ENCODE measurements around the gene RNF112.
A peak's percentile ranks its signal among the peaks of the same experiment; 100 is the strongest.

Gene RNF112

DNA sequence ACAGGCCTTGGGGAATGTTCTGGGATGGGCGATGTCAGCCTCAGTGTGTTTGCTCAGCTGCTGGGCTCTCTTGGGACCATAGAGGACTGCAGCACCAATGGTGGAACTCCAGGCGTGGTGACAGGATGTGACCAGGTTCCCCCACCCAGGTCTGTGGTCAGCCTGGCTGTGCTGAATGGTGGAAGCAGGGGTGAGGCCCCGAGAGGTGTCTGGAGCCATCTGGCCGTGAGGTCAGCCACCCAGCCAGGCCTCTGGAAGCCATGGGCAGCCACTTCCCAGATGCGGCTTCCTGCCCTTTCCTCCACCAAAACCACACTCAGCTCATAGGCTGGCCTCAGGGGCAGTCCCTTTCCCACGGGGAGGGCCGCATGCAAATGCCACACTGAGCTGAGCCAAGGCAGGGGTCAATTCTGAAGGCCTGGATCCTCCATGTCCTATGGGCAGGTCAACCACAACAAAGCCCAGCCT is 40.5 kb upstream of the RNF112 start:
- H3K4me1 Mint-ChIP-seq: peaks cover 42% of the 10 kb centered on the region

DNA sequence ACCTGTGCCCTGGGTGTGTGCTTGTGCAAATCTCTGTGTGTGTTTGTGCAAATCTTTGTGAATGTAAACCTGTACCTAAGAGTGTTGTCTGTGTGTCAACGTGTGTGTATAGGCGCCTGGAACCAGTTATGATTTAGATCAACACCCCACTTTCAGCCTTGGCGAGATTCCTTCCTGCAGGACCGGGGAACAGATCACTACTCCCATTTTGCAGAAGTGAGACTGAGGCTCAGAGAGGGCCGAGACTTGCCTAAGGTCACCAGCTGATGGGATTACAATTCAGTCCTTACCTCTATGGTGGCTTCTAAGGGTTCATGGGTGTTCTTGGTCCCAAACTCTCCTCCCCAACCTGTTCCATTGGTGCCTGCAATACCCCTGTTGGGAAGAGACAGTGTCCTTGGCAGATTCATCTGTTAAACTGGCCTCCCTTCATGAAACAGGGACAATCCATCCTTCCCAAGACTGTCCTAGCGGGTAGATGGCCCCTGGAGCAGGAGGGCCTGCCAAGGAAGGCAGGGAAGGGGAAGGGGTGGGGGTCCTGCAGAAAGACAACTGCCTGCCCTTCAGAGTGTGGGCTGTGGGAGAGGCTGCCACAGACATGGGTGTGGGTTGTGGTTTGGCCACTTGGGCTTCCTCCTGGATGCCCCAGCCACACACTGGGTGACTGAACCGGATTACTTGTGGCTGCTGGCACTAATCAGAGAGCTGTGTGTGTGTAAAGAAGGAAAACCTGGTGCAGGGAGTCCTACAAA is 39.6 kb upstream of the RNF112 start:
- H3K4me1 Mint-ChIP-seq: peaks cover 49% of the 10 kb centered on the region
- H3K27ac Mint-ChIP-seq: peak overlapping the region; percentile 37
- ATAC-seq (no peak), DNase-seq (ENCODE audit: low spot score in 2 of 2) (no peak)
- peak overlapping the region; percentile 59 for H3K4me3 Mint-ChIP-seq
- H3K9me3 Mint-ChIP-seq: no peaks in the 10 kb centered on the region
- H3K36me3 Mint-ChIP-seq: no peaks in the 10 kb centered on the region

More for the DNA sequence above, 40.5 kb upstream of the RNF112 start:
- peak; percentile 70 for ATAC-seq
- Mint-ChIP-seq H3K4me3 (peak overlapping the region; percentile 59), H3K36me3 (no peaks in the 10 kb centered on the region), H3K9me3 (no peaks in the 10 kb centered on the region), H3K27ac (peak overlapping the region; percentile 84)
- no peak for DNase-seq (ENCODE audit: low spot score in 2 of 2)

DNA sequence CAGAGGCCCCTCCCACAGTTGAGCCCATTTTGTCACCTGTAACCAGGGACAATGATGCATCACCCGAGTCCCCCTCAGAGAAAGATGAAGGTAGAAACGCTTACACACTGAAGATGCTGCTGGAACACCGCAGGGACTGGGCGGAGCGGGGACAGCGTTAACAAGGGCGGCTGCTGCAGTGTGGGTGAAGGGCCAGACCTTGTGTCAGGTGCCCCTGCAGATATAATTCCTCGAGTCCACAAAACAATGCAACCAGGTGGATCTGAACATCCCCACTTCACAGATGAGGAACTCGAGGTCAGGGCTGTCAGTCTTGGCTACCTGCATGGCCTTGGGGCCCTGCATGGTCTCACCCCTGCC is 39.0 kb upstream of the RNF112 start:
- Mint-ChIP-seq H3K36me3 (no peaks in the 10 kb centered on the region), H3K4me1 (peaks cover 54% of the 10 kb centered on the region), H3K27ac (peak overlapping the region; percentile 37), H3K4me3 (no peak overlapping the region), H3K9me3 (no peaks in the 10 kb centered on the region)
- DNase-seq (ENCODE audit: low spot score in 2 of 2): no peak
- ATAC-seq: no peak

DNA sequence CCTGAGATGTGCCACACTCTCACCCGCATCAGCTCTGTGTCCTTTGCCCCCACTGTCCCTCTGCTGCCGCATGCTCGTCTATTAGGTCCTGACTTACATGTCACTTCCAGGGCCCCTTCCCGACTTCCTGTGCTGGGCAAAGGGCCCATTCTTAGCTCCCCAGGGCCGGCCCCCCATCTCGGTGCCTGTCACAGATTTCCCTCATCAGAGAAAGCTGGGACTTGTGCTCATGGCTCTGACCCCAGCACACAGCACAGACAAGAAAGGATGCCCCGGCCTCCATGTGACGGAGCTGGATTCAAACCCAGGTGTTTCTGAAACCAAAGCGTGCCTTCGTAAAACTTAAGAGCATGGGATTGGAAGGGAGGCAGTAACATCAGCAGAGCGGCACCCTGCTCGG is 38.6 kb upstream of the RNF112 start:
- H3K4me1 Mint-ChIP-seq: peaks cover 57% of the 10 kb centered on the region
- H3K27ac Mint-ChIP-seq: no peak overlapping the region
- H3K36me3 Mint-ChIP-seq: peaks cover 2% of the 10 kb centered on the region
- H3K9me3 Mint-ChIP-seq: no peaks in the 10 kb centered on the region
- DNase-seq (ENCODE audit: low spot score in 2 of 2) (no peak), ATAC-seq (no peak)
- H3K4me3 Mint-ChIP-seq: no peak overlapping the region

DNA sequence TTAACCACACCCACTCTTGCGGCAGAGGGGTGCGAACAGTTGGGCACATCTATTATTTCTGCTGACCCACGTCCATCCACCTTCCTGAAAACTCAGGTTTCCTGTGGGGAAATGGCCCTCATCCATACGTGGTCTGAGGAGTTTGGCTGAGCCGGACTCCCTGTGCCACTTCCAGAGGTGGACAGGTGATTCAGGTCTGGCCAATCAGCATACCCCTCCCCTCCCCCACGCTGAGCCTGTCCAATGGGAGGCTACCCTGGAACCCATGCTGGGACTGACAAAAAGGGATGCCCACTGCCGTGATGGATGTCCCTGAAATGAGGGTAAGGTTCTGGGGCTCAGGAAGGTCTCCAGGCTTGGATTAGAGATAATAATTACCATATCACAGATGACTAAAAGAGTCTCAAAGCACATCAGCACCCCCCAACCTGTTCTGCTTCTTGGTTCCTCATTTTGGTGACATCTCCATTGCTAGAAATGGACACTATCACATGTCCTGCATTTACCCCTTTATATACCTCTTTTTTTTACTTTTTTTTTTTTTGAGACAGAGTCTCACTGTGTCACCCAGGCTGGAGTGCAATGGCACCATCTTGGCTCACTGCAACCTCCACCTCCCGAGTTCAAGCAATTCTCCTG is 38.0 kb upstream of the RNF112 start:
- no peak overlapping the region for H3K27ac Mint-ChIP-seq
- ATAC-seq (no peak), DNase-seq (ENCODE audit: low spot score in 2 of 2) (no peak)
- H3K9me3 Mint-ChIP-seq: no peaks in the 10 kb centered on the region
- H3K4me1 Mint-ChIP-seq: peaks cover 57% of the 10 kb centered on the region
- H3K36me3 Mint-ChIP-seq: peaks cover 7% of the 10 kb centered on the region
- no peak overlapping the region for H3K4me3 Mint-ChIP-seq

DNA sequence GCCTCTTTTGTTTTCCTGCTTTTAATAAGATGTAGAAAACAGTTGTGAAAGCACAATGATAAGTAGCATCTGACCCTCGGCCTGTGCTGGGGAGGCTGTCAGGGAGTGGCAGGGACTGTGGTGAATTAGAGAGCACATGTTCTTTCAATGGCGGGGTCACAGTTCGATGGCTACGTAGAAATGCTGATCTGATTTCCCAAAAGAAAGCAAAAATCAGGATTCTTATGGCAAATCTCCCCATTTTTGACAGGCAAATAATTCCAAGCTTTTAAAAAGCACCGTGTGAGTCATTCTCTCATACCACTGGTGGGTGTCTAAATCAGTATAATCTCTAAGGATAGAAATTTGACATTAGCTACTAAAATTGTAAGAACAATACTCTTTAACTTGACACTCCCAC is 36.9 kb upstream of the RNF112 start:
- ATAC-seq (no peak), DNase-seq (ENCODE audit: low spot score in 2 of 2) (no peak)
- Mint-ChIP-seq H3K36me3 (peaks cover 15% of the 10 kb centered on the region), H3K4me1 (peaks cover 51% of the 10 kb centered on the region), H3K4me3 (no peak overlapping the region), H3K27ac (no peak overlapping the region), H3K9me3 (no peaks in the 10 kb centered on the region)

DNA sequence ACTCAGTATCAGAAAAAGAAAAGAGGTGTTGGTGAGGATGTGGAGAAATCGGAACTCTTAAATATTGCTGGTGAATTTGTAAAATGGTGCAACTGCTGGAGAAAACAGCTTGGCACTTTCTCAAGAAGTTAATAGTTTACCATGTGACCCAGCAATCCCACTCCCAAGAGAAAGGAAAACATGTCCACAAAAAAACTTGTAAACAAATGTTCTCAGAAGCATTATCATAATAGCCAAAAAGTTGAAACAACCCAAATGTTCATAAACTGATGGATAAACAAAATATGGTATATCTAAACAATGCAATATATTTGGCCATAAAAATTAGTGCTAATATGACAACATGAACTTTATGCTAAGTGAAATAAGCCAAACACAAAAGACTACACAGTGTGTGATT is 35.3 kb upstream of the RNF112 start:
- ATAC-seq: no peak
- Mint-ChIP-seq H3K4me3 (peak overlapping the region; percentile 20), H3K9me3 (no peaks in the 10 kb centered on the region), H3K27ac (no peak overlapping the region), H3K4me1 (peaks cover 38% of the 10 kb centered on the region), H3K36me3 (peaks cover 21% of the 10 kb centered on the region)
- DNase-seq (ENCODE audit: low spot score in 2 of 2): no peak

DNA sequence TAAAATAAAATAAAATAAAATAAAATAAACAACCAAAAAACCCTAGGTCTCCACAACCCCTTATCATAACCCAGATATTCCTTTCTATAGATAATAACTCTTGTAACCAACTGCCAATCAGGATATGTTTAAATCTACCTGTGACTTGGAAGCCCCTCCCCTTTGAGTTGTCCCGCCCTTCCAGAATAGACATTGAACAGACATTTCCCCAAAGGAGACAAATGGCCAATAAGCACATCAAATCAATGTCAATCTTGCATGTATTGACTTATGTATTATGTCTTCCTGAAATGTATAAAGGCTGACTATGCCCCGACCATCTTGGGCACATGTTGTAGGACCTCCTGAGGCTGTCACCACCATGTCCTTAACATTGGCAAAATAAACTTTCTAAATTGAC is 34.2 kb upstream of the RNF112 start:
- Mint-ChIP-seq H3K4me3 (peak overlapping the region; percentile 99), H3K4me1 (peaks cover 27% of the 10 kb centered on the region), H3K36me3 (peaks cover 21% of the 10 kb centered on the region), H3K9me3 (no peaks in the 10 kb centered on the region), H3K27ac (peak overlapping the region; percentile 99)
- no peak for DNase-seq (ENCODE audit: low spot score in 2 of 2)
- no peak for ATAC-seq

DNA sequence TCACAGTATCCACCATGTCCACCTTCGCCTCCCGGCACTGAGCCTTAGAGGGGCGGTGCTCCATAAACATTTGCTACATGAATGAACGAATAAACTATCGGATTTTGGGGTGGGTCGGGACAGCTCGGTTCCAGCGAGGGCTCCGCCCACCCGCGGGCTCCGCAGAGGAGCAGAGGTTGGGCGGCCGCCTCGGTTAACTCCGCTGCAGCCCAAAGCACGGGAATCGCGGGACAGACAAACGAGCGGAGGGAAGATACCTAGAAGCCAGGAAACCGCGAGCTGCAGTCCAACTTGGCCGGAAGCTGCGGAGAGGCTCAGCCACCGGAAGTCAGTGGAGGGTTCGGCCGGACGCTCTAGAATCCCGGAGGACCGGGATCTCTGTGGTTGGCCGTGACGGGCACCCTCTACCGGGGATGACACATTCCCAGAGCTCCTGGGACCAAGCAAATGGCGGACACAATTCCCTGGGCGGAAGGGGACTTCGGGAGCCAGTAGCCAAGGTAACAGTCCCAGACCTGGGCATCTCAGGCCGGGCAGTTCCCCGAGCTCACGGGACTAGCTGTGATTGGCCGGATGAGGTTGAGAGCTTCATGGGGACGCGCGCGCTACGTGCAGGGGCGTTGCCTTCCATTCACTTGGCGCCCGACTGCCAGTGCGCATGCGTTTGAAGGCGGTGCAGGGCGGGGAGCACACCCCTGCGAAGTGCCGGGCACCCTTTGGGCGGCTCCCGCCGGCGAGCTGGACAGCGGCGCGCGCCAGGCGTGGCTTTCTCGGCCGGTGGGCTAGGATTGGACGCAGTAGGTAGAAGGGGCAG is 33.2 kb upstream of the RNF112 start:
- Mint-ChIP-seq H3K36me3 (peaks cover 30% of the 10 kb centered on the region), H3K4me3 (peak overlapping the region; percentile 99), H3K9me3 (no peaks in the 10 kb centered on the region), H3K27ac (peak overlapping the region; percentile 99), H3K4me1 (peaks cover 17% of the 10 kb centered on the region)
- DNase-seq (ENCODE audit: low spot score in 2 of 2): peak; percentile 93 to 97
- ATAC-seq: peak; percentile 97

DNA sequence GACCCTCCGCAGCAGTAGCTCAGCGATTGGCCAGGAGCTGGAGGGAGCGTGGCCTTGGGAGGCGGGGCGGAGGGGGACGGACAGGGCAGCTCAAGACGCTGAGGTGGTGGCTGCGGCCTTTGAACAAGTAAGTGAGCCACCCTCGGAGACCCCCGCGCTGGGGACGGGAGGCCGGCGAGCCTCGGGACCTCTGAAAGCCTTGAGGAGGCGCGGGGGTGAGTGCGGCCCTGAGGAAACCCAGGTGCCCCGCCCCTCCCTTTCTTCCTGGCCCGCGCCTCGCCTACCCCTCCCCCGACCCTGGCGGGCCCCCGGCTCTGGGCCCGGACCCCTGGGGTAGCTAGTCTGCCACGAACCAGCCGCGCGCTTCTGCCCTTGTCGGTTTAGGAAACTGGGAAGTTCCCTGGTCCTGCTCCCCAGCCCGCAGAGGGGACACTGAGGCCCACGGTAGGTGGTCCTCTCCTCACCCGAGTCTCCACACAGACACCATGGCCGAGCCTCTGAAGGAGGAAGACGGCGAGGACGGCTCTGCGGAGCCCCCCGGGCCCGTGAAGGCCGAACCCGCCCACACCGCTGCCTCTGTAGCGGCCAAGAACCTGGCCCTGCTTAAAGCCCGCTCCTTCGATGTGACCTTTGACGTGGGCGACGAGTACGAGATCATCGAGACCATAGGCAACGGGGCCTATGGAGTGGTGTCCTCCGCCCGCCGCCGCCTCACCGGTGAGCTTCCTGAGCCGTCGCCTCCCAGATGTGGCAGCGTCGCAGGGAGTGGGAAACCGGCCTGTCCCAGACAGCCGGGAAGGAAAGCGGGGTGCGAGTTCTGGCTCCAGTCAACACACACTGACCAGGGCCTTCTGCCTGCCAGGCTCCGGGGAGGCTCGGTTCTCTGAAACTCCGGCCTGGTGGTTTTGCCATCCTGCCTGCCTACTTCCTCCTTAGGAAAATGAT is 32.3 kb upstream of the RNF112 start, which contains the start of gene MAPK7:
MAPK7 (plus strand) TSS at position 83 of the 945 bp plus-strand sequence; CDS start at position 486, 403 bp downstream.
- peaks cover 35% of the 10 kb centered on the region for H3K36me3 Mint-ChIP-seq

DNA sequence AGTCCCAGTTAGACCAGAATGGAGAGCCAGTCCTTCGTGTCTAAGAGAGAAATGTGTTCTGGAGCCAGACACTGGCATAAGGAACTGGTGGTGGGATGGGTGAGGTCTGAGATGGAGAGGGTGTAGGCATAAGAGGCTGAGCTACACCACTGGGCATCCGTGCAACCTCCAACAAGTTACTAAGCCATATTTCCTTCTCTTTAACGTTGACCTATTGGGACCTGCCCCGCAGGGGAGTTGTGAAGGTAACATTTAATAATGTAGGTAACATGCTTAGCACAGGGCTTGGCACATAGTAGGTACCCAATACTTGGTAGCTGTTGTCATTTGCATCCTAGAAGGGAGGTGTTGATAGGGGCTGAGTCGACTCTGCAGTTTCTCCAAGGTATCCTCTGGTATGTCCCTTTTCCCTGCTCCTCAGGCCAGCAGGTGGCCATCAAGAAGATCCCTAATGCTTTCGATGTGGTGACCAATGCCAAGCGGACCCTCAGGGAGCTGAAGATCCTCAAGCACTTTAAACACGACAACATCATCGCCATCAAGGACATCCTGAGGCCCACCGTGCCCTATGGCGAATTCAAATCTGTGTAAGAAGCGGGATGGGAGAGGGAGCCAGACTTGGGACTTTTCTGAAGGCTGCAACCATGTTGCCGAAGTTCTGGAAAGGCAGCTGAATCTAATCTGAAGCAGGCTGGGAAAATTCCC is 31.5 kb upstream of the RNF112 start:
- ATAC-seq: no peak
- peaks cover 38% of the 10 kb centered on the region for H3K36me3 Mint-ChIP-seq
- H3K4me3 Mint-ChIP-seq: peak overlapping the region; percentile 99
- H3K27ac Mint-ChIP-seq: peak overlapping the region; percentile 40
- DNase-seq (ENCODE audit: low spot score in 2 of 2): peak in 1 of 2 donors; percentile 45
- H3K4me1 Mint-ChIP-seq: peaks cover 25% of the 10 kb centered on the region
- no peaks in the 10 kb centered on the region for H3K9me3 Mint-ChIP-seq

More for the DNA sequence above, 32.3 kb upstream of the RNF112 start, which contains the start of gene MAPK7:
- Mint-ChIP-seq H3K9me3 (no peaks in the 10 kb centered on the region), H3K4me3 (peak within 1 kb of the TSS; percentile 99), H3K27ac (peak within 1 kb of the TSS; percentile 99), H3K4me1 (peaks cover 17% of the 10 kb centered on the region)
- no peak for DNase-seq (ENCODE audit: low spot score in 2 of 2)
- peak; percentile 5 for ATAC-seq

DNA sequence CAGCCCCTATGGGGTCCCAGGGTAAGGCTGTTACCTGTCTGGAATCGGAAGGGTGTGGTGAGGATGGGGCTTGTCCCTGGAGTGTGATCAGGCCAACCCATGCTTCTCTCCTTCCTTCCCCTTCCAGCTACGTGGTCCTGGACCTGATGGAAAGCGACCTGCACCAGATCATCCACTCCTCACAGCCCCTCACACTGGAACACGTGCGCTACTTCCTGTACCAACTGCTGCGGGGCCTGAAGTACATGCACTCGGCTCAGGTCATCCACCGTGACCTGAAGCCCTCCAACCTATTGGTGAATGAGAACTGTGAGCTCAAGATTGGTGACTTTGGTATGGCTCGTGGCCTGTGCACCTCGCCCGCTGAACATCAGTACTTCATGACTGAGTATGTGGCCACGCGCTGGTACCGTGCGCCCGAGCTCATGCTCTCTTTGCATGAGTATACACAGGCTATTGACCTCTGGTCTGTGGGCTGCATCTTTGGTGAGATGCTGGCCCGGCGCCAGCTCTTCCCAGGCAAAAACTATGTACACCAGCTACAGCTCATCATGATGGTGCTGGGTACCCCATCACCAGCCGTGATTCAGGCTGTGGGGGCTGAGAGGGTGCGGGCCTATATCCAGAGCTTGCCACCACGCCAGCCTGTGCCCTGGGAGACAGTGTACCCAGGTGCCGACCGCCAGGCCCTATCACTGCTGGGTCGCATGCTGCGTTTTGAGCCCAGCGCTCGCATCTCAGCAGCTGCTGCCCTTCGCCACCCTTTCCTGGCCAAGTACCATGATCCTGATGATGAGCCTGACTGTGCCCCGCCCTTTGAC is 30.3 kb upstream of the RNF112 start:
- no peak for DNase-seq (ENCODE audit: low spot score in 2 of 2)
- no peak overlapping the region for H3K27ac Mint-ChIP-seq
- peaks cover 40% of the 10 kb centered on the region for H3K36me3 Mint-ChIP-seq

DNA sequence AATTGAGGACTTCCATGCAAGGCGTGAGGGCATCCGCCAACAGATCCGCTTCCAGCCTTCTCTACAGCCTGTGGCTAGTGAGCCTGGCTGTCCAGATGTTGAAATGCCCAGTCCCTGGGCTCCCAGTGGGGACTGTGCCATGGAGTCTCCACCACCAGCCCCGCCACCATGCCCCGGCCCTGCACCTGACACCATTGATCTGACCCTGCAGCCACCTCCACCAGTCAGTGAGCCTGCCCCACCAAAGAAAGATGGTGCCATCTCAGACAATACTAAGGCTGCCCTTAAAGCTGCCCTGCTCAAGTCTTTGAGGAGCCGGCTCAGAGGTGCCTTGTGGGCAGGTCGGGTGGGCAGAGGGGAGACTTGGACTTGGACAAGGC is 29.7 kb upstream of the RNF112 start:
- H3K9me3 Mint-ChIP-seq: no peaks in the 10 kb centered on the region
- ATAC-seq: no peak
- H3K4me3 Mint-ChIP-seq: no peak overlapping the region
- H3K4me1 Mint-ChIP-seq: peaks cover 20% of the 10 kb centered on the region
- DNase-seq (ENCODE audit: low spot score in 2 of 2): no peak
- H3K27ac Mint-ChIP-seq: no peak overlapping the region
- H3K36me3 Mint-ChIP-seq: peaks cover 40% of the 10 kb centered on the region

More for the DNA sequence above, 30.3 kb upstream of the RNF112 start:
- Mint-ChIP-seq H3K4me1 (peaks cover 25% of the 10 kb centered on the region), H3K4me3 (no peak overlapping the region), H3K9me3 (no peaks in the 10 kb centered on the region)
- no peak for ATAC-seq
